ENCODE data around the gene HDLBP.

DNA sequence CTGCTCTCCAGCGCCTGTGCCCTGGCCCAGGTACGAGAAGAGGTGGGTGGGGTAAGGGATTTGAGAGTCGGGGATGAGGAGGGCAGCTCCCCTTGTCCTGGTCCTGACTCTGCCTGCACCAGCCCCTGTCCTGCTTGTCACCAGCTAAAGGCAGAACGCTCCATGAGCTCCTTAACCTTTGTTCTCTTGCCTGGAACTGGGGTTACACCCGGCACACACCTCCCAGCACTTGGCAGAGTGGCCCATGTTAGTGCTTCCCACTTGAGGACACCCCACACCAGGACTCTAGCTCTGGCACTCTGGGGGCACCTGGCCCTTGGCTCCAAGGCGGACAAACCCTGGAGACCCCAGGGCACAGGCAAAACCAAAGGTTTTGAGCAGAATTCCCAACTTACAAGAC is 107.8 kb downstream of the HDLBP start:
- TF ChIP-seq POLR2AphosphoS5 (IDR thresholded peaks at IDR 0.05; ENCODE audit: low read depth) (no peak), CTCF (conservative IDR thresholded peaks at IDR 0.05; ENCODE audit: low read depth in 2 of 2) (no peak), JUNB (IDR thresholded peaks at IDR 0.05; ENCODE audit: unreplicated experiment) (no peak)
